ENCODE data around the gene FOXD1. TPM values are rescaled to one million over a fixed set of nuclear protein-coding genes. Genes with fewer than 3 reads are reported as not detected.
A peak's percentile ranks its signal among the peaks of the same experiment; 100 is the strongest.

The FOXD1 gene
- total RNA-seq, 1 donor: 4.2 TPM

- no peak for DNase-seq (ENCODE audit: low read depth)
- no peak overlapping the region for H3K4me3 ChIP-seq (ENCODE audit: low read depth, low read length)
- TF ChIP-seq, protein P1, sequence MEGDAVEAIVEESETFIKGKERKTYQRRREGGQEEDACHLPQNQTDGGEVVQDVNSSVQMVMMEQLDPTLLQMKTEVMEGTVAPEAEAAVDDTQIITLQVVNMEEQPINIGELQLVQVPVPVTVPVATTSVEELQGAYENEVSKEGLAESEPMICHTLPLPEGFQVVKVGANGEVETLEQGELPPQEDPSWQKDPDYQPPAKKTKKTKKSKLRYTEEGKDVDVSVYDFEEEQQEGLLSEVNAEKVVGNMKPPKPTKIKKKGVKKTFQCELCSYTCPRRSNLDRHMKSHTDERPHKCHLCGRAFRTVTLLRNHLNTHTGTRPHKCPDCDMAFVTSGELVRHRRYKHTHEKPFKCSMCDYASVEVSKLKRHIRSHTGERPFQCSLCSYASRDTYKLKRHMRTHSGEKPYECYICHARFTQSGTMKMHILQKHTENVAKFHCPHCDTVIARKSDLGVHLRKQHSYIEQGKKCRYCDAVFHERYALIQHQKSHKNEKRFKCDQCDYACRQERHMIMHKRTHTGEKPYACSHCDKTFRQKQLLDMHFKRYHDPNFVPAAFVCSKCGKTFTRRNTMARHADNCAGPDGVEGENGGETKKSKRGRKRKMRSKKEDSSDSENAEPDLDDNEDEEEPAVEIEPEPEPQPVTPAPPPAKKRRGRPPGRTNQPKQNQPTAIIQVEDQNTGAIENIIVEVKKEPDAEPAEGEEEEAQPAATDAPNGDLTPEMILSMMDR (IDR thresholded peaks at IDR 0.05; ENCODE audit: insufficient read depth, low read length): no peak
Observed at GRCh38 chr5:73434461-73434860, 14.1 kb downstream of the FOXD1 start.

DNA sequence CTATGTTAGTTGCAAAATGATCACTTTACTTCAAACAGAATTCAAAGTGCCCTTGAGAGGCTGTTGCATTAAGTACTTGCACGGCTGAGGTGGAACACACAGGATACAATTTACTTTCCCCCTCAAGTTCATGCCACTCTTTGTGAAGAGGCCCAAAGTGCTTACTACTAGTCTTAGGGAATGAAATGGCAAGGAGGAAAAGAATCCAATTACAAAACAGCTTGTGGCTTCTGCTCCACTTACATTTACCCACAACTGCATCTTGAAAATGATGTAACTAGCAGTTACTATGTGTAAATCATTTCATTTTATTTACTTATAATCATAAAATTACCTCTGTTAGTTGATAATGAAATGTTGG is 14.6 kb downstream of the FOXD1 start:
- TF ChIP-seq, protein P1 (IDR thresholded peaks at IDR 0.05; ENCODE audit: insufficient read depth, low read length): no peak
- no peak overlapping the region for H3K4me3 ChIP-seq (ENCODE audit: low read depth, low read length)
- DNase-seq (ENCODE audit: low read depth): peak; percentile 38

DNA sequence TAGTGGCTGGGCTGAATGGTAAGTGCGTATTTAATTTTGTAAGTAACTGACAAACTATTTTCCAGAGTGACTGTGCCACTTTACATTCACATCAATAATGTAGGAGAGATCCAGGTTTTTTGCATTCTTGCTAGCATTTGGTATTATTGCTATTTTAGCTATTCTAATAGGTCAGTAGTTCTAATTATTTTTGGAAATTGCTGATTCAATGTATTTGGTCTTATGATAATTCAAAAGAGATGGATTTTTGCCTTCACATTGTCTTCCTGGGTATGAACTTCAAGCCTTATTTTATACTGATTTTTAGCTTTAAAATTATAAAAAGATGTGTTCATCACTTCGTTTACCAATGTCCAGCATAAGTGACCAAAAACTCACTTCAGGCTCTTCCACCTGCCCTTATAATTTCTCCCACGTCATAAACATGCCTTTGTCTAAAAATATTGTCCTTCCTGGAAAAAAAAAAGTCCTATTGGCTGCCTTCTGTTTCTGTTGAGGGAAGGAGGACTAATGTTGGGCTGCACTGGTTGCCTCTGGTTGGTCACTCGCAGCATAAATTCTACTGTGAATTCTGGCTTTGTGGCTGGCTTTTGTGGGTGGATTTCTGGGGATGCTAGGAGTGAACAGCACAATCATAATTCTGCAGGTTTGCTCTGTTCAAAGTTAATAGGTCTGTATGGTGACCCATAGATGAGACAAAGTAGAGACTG is 15.2 kb downstream of the FOXD1 start:
- H3K4me3 ChIP-seq (ENCODE audit: low read depth, low read length): no peak overlapping the region
- TF ChIP-seq, protein P1 (IDR thresholded peaks at IDR 0.05; ENCODE audit: insufficient read depth, low read length): no peak
- no peak for DNase-seq (ENCODE audit: low read depth)

DNA sequence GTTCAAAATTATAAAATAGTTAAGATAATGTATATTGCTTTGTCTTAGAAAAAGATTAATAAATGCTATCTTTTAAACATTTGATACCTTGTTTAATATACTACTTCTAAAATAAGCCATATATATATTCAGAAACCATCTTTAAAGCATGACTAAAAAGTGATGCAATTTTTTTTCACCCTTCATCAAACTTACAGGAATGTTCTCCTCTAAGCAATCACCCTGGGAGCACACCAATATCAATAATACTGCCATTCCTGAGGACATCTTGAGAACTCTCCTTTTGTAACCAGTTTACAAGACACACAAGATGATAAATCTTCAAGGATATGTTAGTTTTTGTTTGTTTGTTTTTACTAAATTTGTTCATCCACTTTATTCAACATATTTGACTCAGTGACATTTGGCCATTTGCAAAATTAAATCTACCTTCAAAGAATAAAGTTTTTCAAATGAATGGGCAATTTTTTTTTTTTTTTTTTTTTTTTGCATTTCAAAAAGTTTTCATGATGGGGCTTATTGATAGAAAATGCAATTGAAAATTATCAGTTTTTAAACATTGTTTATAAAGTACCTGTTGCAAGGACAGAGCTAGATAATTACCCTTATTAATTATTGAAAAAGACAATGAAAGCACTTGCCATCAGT is 17.2 kb downstream of the FOXD1 start:
- H3K4me3 ChIP-seq (ENCODE audit: low read depth, low read length): no peak overlapping the region
- DNase-seq (ENCODE audit: low read depth): no peak
- TF ChIP-seq, protein P1 (IDR thresholded peaks at IDR 0.05; ENCODE audit: insufficient read depth, low read length): no peak

DNA sequence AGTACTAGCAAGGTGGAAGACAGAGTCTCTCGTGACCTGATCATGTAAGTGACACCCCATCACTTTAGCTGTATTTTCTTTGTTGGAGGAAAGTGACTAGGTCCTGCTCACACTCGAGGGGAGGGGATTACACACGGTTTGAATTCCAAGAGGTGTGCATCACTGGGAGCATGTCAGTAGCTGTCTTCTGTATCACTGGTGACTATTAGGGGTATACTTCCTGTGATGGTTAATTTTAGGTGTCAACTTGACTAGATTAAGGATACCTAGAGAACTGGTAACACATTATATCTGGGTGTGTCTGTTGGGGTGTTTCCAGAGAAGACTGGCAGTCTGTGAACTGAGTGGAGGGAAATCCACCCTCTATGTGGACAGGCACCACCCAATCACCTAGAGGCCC is 22.5 kb downstream of the FOXD1 start:
- no peak overlapping the region for H3K4me3 ChIP-seq (ENCODE audit: low read depth, low read length)
- DNase-seq (ENCODE audit: low read depth): no peak
- TF ChIP-seq, protein P1 (IDR thresholded peaks at IDR 0.05; ENCODE audit: insufficient read depth, low read length): no peak

GRCh38 chr5:73424556-73424977 is 24.0 kb downstream of the FOXD1 start:
- TF ChIP-seq, protein P1 (IDR thresholded peaks at IDR 0.05; ENCODE audit: insufficient read depth, low read length): no peak
- peak; percentile 64 for DNase-seq (ENCODE audit: low read depth)
- no peak overlapping the region for H3K4me3 ChIP-seq (ENCODE audit: low read depth, low read length)
